ENCODE data around the gene POU2F1. TPM values are rescaled to one million over a fixed set of nuclear protein-coding genes. Genes with fewer than 3 reads are reported as not detected.

POU2F1 gene
- total and polyA plus RNA-seq, 12 donors: 3.2 to 52.5 (median 12.6) TPM

DNA sequence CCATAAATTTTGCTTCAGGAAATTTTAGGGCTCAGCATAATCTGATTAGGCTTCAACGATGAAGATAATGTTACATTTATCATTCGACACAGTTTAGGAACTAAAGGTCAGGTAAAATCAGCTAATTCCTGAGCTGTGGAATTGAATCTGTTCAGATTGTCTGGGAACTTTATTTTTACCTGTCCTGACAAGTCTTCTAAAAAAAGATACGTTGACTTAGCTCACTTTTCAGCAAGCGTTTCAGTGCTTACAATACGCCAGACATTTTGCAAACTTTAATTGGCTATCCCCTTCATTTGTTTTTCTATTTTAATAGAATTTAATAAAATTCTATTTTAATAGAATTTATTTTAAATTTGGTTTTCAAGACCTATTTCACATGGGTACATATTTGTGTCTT is 57.8 kb downstream of the POU2F1 start:
- no peak overlapping the region for H3K27ac ChIP-seq
- no peak for DNase-seq
- peaks cover 0 to 22% of the 10 kb centered on the region in 2 donors for H3K4me1 ChIP-seq (replicated peaks in 1 of 2)
- H3K4me3 ChIP-seq: no peak overlapping the region
- H3K27me3 ChIP-seq: no peaks in the 10 kb centered on the region
- no peaks in the 10 kb centered on the region for H3K9me3 ChIP-seq (replicated peaks in 1 of 3)
- no peaks in the 10 kb centered on the region for H3K36me3 ChIP-seq (replicated peaks in 1 of 2)
- intact Hi-C loops (cut with DNase I): loop anchor here in 1 of 2 donors (10.0 kb wide), 1 partner anchor 266 kb away; no protein-coding TSS in a partner anchor
- TF ChIP-seq, protein P1, sequence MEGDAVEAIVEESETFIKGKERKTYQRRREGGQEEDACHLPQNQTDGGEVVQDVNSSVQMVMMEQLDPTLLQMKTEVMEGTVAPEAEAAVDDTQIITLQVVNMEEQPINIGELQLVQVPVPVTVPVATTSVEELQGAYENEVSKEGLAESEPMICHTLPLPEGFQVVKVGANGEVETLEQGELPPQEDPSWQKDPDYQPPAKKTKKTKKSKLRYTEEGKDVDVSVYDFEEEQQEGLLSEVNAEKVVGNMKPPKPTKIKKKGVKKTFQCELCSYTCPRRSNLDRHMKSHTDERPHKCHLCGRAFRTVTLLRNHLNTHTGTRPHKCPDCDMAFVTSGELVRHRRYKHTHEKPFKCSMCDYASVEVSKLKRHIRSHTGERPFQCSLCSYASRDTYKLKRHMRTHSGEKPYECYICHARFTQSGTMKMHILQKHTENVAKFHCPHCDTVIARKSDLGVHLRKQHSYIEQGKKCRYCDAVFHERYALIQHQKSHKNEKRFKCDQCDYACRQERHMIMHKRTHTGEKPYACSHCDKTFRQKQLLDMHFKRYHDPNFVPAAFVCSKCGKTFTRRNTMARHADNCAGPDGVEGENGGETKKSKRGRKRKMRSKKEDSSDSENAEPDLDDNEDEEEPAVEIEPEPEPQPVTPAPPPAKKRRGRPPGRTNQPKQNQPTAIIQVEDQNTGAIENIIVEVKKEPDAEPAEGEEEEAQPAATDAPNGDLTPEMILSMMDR (IDR thresholded peaks at IDR 0.05): no peak
- TF ChIP-seq POLR2A (IDR thresholded peaks at IDR 0.05): no peak
- WGBS, 4 donors: 72 to 80% (median 77%) methylated on average over 5 of the region's 5 CpGs

DNA sequence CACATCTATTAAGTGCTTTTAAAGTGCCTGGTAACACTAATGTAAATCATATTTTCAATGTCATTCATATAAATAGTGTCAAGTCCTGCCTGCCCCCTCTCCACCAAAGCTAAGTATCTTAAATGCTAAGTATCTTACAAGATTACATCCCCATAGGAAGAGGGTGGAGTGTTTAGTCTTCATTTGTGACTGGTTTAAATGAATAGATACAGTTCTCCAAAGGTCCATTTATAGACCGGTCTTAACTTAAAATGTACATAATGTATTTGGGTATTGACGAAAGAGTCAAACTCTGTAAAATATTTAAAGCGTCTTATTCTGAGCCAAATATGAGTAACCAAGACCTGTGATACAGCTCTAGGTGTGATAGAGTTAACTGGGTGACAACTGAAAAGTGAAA is 60.2 kb downstream of the POU2F1 start:
- 96 to 100% (median 97%) methylated on average over 3 of the region's 3 CpGs for WGBS, 4 donors
- Histone ChIP-seq H3K4me3 (no peak overlapping the region), H3K4me1 (replicated peaks in 1 of 2) (peaks cover under 1 to 19% of the 10 kb centered on the region in 2 donors), H3K27me3 (no peaks in the 10 kb centered on the region), H3K9me3 (replicated peaks in 1 of 3) (no peaks in the 10 kb centered on the region), H3K36me3 (replicated peaks in 1 of 2) (no peaks in the 10 kb centered on the region), H3K27ac (no peak overlapping the region)
- intact Hi-C loops (cut with DNase I): no loop called here
- DNase-seq: no peak
- no peak for TF ChIP-seq POLR2A (IDR thresholded peaks at IDR 0.05)
- TF ChIP-seq, protein P1 (IDR thresholded peaks at IDR 0.05): no peak

DNA sequence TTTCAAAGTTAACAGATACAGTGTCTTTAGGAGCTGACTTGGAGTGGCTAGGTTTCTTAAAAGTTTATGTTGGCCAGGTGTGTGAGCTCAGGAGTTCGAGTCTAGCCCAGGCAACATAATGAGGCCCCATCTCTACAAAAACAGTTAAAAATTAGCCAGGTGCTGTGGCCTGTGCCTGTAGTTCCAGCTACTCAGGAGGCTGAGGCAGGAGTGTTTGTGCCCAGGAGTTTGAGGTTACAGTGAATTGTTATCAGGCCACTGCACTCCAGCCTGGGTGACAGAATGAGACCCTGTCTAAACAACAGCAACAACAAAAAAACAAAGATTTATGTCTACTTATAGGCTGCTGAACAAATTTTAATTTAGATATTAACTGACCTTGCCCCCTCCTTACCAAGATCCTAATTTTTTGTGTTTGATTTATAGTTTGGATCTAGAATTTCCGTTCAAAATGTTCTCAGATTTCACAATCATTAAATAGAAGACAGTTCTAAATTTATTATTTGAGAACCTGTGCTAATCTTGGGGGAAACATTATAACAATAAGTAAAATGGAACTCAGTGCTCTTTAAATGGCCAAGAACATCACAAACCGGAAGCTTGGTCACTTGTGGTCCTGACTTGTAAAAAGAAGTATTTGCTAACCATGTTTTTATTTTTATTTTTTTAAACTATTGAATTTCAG is 67.8 kb downstream of the POU2F1 start:
- Histone ChIP-seq H3K27me3 (no peaks in the 10 kb centered on the region), H3K9me3 (replicated peaks in 1 of 3) (no peaks in the 10 kb centered on the region), H3K4me3 (no peak overlapping the region), H3K36me3 (replicated peaks in 1 of 2) (no peaks in the 10 kb centered on the region), H3K27ac (peak overlapping the region in 4 of 5 donors; percentile 8 to 39 (median 26)), H3K4me1 (replicated peaks in 1 of 2) (peaks cover 45 to 65% of the 10 kb centered on the region in 2 donors)
- intact Hi-C loops (cut with DNase I): no loop called here
- DNase-seq: no peak
- WGBS, 4 donors: 61 to 73% (median 65%) methylated on average over 3 of the region's 3 CpGs
- TF ChIP-seq, protein P1 (IDR thresholded peaks at IDR 0.05): no peak
- TF ChIP-seq POLR2A (IDR thresholded peaks at IDR 0.05): no peak

DNA sequence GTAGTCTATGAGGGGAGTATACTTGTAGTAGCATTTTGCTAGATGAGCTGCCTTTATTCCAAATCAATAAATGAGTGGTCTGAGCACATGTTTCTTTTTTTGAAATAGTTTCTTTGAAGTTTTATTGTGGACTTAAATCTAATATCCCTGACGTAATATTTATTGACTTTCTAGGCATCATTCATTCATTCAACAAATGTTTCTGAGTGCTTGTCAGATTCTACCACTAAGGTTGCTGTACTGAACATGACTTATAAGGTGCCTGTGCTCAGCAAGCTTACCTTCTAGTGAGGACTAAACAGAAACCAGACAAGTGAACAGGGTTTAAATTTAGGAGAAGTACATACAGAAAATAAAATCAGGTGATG is 68.4 kb downstream of the POU2F1 start:
- H3K4me3 ChIP-seq: no peak overlapping the region
- DNase-seq: no peak
- WGBS, 4 donors: 74 to 88% (median 83%) methylated on average over 1 of the region's 1 CpG
- H3K27ac ChIP-seq: peak overlapping the region in 1 of 5 donors; percentile 35
- no peak for TF ChIP-seq POLR2A (IDR thresholded peaks at IDR 0.05)
- TF ChIP-seq, protein P1 (IDR thresholded peaks at IDR 0.05): no peak
- no peaks in the 10 kb centered on the region for H3K27me3 ChIP-seq
- no peaks in the 10 kb centered on the region for H3K36me3 ChIP-seq (replicated peaks in 1 of 2)
- intact Hi-C loops (cut with DNase I): no loop called here
- no peaks in the 10 kb centered on the region for H3K9me3 ChIP-seq (replicated peaks in 1 of 3)
- peaks cover 45 to 65% of the 10 kb centered on the region in 2 donors for H3K4me1 ChIP-seq (replicated peaks in 1 of 2)

Measured in adrenal gland (tissue), 12 donors.